SU-DHL-6 (cell line): ENCODE data around the gene CATSPERZ.
"Not testable (repeated sequence)": the region's sequence is repeated elsewhere in the genome, so short reads cannot be mapped to it uniquely, and the experiment has no call there.

Experiments
- EZH2phosphoT487 ChIP-seq: fragments of 200-600 bp; sonication (generic), shearing (Covaris generic); conservative IDR thresholded peaks from 2 replicates; pipeline ENCODE4 v1.6.1; 2018; ENCODE audit warnings: mild to moderate bottlenecking, antibody characterized with exemption, low read length, moderate library complexity, mixed read lengths
- TF ChIP-seq, protein P1 (sequence below): fragments of 200-600 bp; sonication (generic); IDR thresholded peaks from one replicate; pipeline ENCODE4 v1.5.1; 2017; ENCODE audit warnings: antibody characterized with exemption, mild to moderate bottlenecking, low read length, moderate library complexity; ENCODE audit not compliant: insufficient read depth, poor library complexity, severe bottlenecking

DNA sequence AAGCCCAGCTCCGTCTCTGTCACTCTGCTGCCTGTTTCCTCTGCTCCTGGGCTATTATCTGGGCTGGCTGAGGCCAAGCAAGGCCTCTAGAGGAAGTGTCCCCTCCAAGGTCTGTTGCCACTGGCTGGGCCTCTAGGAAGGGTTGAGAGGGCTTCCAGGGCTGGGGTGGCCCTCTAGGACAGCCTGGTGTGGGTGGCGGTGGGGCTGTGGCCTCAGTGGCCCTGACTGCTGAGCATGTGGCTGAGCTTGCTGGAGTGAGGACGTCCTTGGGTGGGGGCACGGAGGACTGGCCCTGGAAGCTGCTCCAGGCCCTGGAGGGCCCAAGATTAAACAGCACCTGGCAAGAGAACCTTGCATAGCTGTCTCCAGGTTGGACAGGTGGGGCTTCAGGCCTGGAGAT is 23.8 kb downstream of the CATSPERZ start:
- not testable (repeated sequence) for TF ChIP-seq EZH2phosphoT487
- TF ChIP-seq, protein P1, sequence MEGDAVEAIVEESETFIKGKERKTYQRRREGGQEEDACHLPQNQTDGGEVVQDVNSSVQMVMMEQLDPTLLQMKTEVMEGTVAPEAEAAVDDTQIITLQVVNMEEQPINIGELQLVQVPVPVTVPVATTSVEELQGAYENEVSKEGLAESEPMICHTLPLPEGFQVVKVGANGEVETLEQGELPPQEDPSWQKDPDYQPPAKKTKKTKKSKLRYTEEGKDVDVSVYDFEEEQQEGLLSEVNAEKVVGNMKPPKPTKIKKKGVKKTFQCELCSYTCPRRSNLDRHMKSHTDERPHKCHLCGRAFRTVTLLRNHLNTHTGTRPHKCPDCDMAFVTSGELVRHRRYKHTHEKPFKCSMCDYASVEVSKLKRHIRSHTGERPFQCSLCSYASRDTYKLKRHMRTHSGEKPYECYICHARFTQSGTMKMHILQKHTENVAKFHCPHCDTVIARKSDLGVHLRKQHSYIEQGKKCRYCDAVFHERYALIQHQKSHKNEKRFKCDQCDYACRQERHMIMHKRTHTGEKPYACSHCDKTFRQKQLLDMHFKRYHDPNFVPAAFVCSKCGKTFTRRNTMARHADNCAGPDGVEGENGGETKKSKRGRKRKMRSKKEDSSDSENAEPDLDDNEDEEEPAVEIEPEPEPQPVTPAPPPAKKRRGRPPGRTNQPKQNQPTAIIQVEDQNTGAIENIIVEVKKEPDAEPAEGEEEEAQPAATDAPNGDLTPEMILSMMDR: not testable (repeated sequence)
